ENCODE data around the gene SMIM44.

The SMIM44 gene

DNA sequence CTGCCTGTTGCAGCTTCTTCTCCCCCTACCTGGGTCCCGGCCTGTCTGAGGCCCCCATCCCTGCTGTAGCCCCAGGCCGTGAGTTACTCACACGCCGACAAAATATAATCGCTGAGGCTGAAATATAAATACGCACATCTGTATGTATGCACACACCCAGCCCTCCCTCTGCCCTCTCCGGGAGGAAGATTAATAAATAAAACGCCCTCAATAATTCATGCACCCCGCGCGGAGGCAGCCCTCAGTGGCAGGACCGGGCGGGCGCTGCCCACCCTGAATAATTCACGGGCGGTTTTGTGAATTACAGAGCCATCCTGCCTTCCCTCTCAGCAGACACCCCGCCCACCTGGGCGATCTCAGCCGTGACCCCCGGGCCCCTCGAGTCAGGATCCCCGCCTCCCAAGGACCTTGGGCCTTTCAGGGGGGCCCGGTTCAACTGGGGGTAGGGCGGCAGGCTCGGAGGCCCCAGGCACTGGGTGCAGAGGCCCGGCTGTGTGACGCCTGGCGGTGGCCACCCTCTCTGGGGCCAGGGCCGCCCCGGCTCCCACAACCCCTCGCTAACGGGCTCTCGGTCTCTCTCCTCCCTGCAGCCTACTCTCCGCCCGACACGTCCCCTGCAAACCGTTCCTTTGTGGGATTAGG, 27.2 kb downstream of the SMIM44 start:
- no peak for TF ChIP-seq EZH2 (optimal IDR thresholded peaks at IDR 0.05; ENCODE audit: low read depth, low read length)
- TF ChIP-seq, protein P1, sequence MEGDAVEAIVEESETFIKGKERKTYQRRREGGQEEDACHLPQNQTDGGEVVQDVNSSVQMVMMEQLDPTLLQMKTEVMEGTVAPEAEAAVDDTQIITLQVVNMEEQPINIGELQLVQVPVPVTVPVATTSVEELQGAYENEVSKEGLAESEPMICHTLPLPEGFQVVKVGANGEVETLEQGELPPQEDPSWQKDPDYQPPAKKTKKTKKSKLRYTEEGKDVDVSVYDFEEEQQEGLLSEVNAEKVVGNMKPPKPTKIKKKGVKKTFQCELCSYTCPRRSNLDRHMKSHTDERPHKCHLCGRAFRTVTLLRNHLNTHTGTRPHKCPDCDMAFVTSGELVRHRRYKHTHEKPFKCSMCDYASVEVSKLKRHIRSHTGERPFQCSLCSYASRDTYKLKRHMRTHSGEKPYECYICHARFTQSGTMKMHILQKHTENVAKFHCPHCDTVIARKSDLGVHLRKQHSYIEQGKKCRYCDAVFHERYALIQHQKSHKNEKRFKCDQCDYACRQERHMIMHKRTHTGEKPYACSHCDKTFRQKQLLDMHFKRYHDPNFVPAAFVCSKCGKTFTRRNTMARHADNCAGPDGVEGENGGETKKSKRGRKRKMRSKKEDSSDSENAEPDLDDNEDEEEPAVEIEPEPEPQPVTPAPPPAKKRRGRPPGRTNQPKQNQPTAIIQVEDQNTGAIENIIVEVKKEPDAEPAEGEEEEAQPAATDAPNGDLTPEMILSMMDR (IDR thresholded peaks at IDR 0.05; ENCODE audit: low read length), result no peak
- TF ChIP-seq EZH2phosphoT487 (IDR thresholded peaks at IDR 0.05; ENCODE audit: low read length), result no peak
- H3K27me3 ChIP-seq (replicated peaks; ENCODE audit: insufficient read depth, low read length), result peaks cover 88% of the 10 kb centered on the region
- H3K9ac ChIP-seq (ENCODE audit: low read length), result no peak overlapping the region
- peaks cover 20% of the 10 kb centered on the region for H3K4me1 ChIP-seq (ENCODE audit: low read length)
- no peak for DNase-seq
- no peaks in the 10 kb centered on the region for H4K20me1 ChIP-seq (ENCODE audit: insufficient read depth, low read length)
- H3K9me2 ChIP-seq (replicated peaks; ENCODE audit: insufficient read depth, low read length), result no peaks in the 10 kb centered on the region
- H3K4me2 ChIP-seq (ENCODE audit: low read depth, low read length), result no peak overlapping the region
- H3K27ac ChIP-seq (ENCODE audit: low read length), result no peak overlapping the region
- no peaks in the 10 kb centered on the region for H3K36me3 ChIP-seq (replicated peaks; ENCODE audit: insufficient read depth, low read length)
- no peaks in the 10 kb centered on the region for H3K9me3 ChIP-seq (replicated peaks; ENCODE audit: insufficient read depth, low read length)
- no peak overlapping the region for H2AFZ ChIP-seq (ENCODE audit: low read length)
- H3K4me3 ChIP-seq (ENCODE audit: low read length), result no peak overlapping the region
- H3F3A ChIP-seq (ENCODE audit: insufficient read depth, low read length), result no peaks in the 10 kb centered on the region
- H3K79me2 ChIP-seq (ENCODE audit: low read length), result no peaks in the 10 kb centered on the region

DNA sequence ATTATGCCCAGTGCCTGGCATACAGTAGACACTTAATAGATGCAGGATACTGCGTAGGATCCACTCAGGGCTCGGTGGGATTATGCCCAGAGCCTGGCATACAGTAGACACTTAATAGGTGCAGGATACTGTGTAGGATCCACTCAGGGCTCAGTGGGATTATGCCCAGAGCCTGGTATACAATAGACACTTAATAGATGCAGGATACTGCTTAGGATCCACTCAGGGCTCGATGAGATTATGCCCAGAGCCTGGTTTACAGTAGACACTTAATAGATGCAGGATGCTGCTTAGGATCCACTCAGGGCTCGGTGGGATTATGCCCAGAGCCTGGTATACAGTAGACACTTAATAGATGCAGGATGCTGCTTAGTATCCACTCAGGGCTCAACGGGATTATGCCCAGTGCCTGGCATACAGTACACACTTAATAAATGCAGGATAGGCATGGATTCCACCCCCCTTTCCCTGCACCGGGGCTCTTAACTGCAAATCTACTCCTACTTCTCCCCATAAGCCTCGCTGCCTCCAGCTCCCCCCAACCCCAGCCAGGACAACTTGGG, 27.8 kb downstream of the SMIM44 start:
- Histone ChIP-seq H3K4me3 (ENCODE audit: low read length) (no peak overlapping the region), H3K9me2 (replicated peaks; ENCODE audit: insufficient read depth, low read length) (no peaks in the 10 kb centered on the region), H3K27me3 (replicated peaks; ENCODE audit: insufficient read depth, low read length) (peaks cover 82% of the 10 kb centered on the region), H3F3A (ENCODE audit: insufficient read depth, low read length) (no peaks in the 10 kb centered on the region), H3K79me2 (ENCODE audit: low read length) (no peaks in the 10 kb centered on the region), H3K9me3 (replicated peaks; ENCODE audit: insufficient read depth, low read length) (no peaks in the 10 kb centered on the region), H3K27ac (ENCODE audit: low read length) (no peak overlapping the region), H3K9ac (ENCODE audit: low read length) (no peak overlapping the region), H3K4me2 (ENCODE audit: low read depth, low read length) (no peak overlapping the region), H3K4me1 (ENCODE audit: low read length) (peaks cover 25% of the 10 kb centered on the region), H4K20me1 (ENCODE audit: insufficient read depth, low read length) (no peaks in the 10 kb centered on the region), H3K36me3 (replicated peaks; ENCODE audit: insufficient read depth, low read length) (no peaks in the 10 kb centered on the region), H2AFZ (ENCODE audit: low read length) (no peak overlapping the region)
- DNase-seq, result no peak
- TF ChIP-seq EZH2 (optimal IDR thresholded peaks at IDR 0.05; ENCODE audit: low read depth, low read length), result no peak
- TF ChIP-seq, protein P1 (IDR thresholded peaks at IDR 0.05; ENCODE audit: low read length), result no peak
- TF ChIP-seq EZH2phosphoT487 (IDR thresholded peaks at IDR 0.05; ENCODE audit: low read length), result no peak

DNA sequence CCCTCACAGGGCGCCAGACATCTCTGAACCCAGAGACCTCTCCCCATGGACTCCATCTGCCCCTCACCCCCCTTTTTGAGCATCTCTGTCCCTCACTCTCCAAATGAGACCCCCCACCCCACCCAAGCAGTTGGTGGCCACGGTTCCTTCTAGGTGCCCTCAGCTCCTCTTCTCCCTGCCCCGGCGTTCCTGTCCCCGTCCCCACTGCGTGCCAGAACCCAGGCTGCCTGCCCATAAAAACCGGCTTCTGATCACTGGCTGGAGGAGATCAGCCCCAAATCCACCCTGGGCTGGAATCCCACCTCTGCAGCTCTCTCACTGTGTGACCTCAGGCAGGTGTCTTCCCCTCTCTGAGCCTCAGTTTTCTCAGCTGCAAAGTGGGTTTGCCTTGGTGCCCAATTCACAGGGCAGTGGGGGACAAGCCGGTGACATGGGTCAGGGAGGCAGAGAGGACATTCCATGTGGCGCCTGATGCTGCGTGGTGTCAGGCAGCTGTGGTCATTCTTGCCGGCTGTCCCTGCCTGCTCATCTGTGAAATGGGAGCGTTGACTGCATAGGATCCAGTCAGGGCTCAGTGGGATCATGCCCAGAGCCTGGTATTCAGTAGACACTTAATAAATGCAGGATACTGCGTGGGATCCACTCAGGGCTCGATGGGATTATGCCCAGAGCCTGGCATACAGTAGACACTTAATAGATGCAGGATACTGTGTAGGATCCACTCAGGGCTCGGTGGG, 28.4 kb downstream of the SMIM44 start:
- Histone ChIP-seq H3K27ac (ENCODE audit: low read length) (no peak overlapping the region), H3K4me2 (ENCODE audit: low read depth, low read length) (no peak overlapping the region), H3K9me3 (replicated peaks; ENCODE audit: insufficient read depth, low read length) (no peaks in the 10 kb centered on the region), H3F3A (ENCODE audit: insufficient read depth, low read length) (no peaks in the 10 kb centered on the region), H2AFZ (ENCODE audit: low read length) (no peak overlapping the region), H3K79me2 (ENCODE audit: low read length) (no peaks in the 10 kb centered on the region), H3K36me3 (replicated peaks; ENCODE audit: insufficient read depth, low read length) (no peaks in the 10 kb centered on the region), H4K20me1 (ENCODE audit: insufficient read depth, low read length) (no peaks in the 10 kb centered on the region), H3K4me1 (ENCODE audit: low read length) (peaks cover 25% of the 10 kb centered on the region), H3K27me3 (replicated peaks; ENCODE audit: insufficient read depth, low read length) (peaks cover 76% of the 10 kb centered on the region), H3K4me3 (ENCODE audit: low read length) (no peak overlapping the region), H3K9me2 (replicated peaks; ENCODE audit: insufficient read depth, low read length) (no peaks in the 10 kb centered on the region), H3K9ac (ENCODE audit: low read length) (no peak overlapping the region)
- DNase-seq, result no peak
- TF ChIP-seq EZH2phosphoT487 (IDR thresholded peaks at IDR 0.05; ENCODE audit: low read length), result no peak
